ENCODE measurements around the gene ANP32E. TPM values are rescaled to one million over a fixed set of nuclear protein-coding genes. Genes with fewer than 3 reads are reported as not detected.

ANP32E gene
- total and polyA plus RNA-seq, 9 of the 15 experiments (the other 6 are each of a cell fraction or from before 2014, with no cell fraction given): 60.4 to 197 (median 104) TPM

- TF ChIP-seq NFIX (CRISPR knock-in tag; IDR thresholded peaks at IDR 0.05; ENCODE audit: low read depth) (no peak), GATAD2B (IDR thresholded peaks at IDR 0.05; ENCODE audit: borderline replicate concordance) (peak; percentile 30; the same call in 1 of the 2 replicates), TRIM28 (IDR thresholded peaks at IDR 0.05) (peak; percentile 14; the same call in 1 of the 2 replicates), HBP1 (CRISPR knock-in tag; IDR thresholded peaks at IDR 0.05) (peak; percentile 89), LARP7 (IDR thresholded peaks at IDR 0.05) (peak; percentile 93), SMARCC2 (IDR thresholded peaks at IDR 0.05; ENCODE audit: low read depth) (peak; percentile 19; the same call in 1 of the 2 replicates), MAZ (CRISPR knock-in tag; conservative IDR thresholded peaks at IDR 0.05 in 1 of 2, IDR thresholded peaks at IDR 0.05 in 1 of 2) (peak in 1 of 2 experiments; percentile 86; a peak in 2 of 4 replicates), SMARCA5 (IDR thresholded peaks at IDR 0.05) (peak; percentile 78), FOXA1 (IDR thresholded peaks at IDR 0.05; ENCODE audit: borderline replicate concordance) (no peak), E2F3 (CRISPR knock-in tag; IDR thresholded peaks at IDR 0.05) (peak; percentile 88), NFE2L1 (tag; IDR thresholded peaks at IDR 0.05; ENCODE audit: borderline replicate concordance, low read depth) (no peak), NR0B1 (IDR thresholded peaks at IDR 0.05; ENCODE audit: partially characterized antibody) (no peak), NUFIP1 (IDR thresholded peaks at IDR 0.05; ENCODE audit: partially characterized antibody) (no peak), ZNF589 (CRISPR knock-in tag; IDR thresholded peaks at IDR 0.05; ENCODE audit: low read depth) (peak; percentile 16; the same call in 1 of the 2 replicates), SRSF3 (IDR thresholded peaks at IDR 0.05; ENCODE audit: insufficient read depth, low read length) (no peak), HES1 (IDR thresholded peaks at IDR 0.05; ENCODE audit: low read depth) (peak; percentile 17; the same call in 1 of the 2 replicates), ZBTB26 (CRISPR knock-in tag; IDR thresholded peaks at IDR 0.05) (peak; percentile 91), ETS1 (conservative IDR thresholded peaks at IDR 0.05; ENCODE audit: control insufficient read depth, low read depth, low read length) (peak; percentile 70; the same call in 1 of the 2 replicates), GTF2A2 (tag; IDR thresholded peaks at IDR 0.05) (peak; percentile 61; the same call in 1 of the 2 replicates), SMARCE1 (IDR thresholded peaks at IDR 0.05) (peak; percentile 35; the same call in 1 of the 2 replicates), SUPT5H (IDR thresholded peaks at IDR 0.05) (peak; percentile 99), RBM25 (IDR thresholded peaks at IDR 0.05; ENCODE audit: low read depth, low read length, severe bottlenecking) (peak; percentile 96), MIER1 (IDR thresholded peaks at IDR 0.05; ENCODE audit: low read depth) (no peak)
Observed at GRCh38 chr1:150235852-150236613, at the start of gene ANP32E (continued).

All from K562 (cell line).